GM21515 (cell line): Measurements from ENCODE around the gene LHFPL6.

Experiments
- ATAC-seq: cut with Tn5 transposase; IDR thresholded peaks from one replicate; pipeline ENCODE4 v1.9.1; 2021; ENCODE audit not compliant: unreplicated experiment

Gene LHFPL6

DNA sequence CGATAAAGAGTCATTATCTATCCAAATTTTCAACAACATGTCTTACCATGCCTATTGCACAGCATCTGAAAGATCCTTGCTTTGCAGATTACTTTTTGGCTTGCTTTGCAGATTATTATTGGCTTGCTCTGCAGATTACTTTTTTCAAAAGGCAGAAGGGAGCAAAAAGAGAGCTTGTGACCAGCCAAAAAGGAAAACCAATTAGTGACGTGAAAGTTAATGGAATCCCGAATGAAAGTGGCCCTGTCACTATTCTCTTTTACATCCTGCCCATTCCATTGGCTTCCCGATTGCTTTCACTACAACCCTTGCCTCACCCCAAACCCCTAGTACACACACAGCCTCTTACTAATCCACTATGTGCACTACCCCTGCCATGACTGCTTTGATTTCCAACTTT is 81.3 kb downstream of the LHFPL6 start:
- no peak for ATAC-seq

DNA sequence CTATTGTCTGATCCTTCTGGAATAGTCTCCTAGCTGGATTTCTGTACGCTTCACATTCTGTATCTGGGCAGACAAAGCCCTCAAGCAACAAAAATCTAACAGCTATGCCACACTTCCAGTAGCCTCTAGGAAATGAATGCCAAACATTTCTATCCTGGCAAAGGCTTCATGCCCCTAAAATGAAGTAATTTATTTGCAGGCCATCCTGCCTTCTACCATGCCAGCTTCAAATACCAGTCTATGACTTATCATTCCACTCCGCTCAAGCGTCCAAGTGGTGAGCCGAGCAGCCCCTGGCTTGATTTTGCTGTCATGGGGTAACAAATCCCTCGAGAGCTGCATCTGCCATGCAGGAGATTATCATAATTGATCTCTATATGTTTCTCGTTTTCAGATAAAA is 86.9 kb downstream of the LHFPL6 start:
- ATAC-seq = no peak

DNA sequence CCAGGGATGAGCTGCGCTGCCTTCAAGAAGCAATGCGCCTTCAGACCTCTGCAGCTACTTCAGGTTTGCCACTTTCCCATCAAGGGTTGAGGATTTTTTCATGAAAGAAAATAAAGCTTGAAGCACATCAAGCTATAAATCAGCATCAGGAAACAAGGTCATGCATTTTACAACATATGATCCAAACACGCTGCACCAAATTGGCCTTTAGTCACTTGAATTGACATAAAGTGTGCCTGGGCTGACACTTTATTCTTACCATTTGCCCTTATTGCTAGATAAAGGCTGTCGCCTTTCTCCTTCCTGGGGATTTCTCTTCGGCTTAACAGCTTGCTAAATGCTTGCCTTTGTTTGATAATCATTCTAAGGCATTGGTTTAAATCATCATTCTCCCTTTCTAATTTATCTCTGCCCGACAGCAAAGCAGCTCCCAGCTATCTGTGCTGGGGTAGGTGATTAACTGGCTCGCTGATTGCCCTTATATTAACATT is 87.7 kb downstream of the LHFPL6 start:
- ATAC-seq = no peak

DNA sequence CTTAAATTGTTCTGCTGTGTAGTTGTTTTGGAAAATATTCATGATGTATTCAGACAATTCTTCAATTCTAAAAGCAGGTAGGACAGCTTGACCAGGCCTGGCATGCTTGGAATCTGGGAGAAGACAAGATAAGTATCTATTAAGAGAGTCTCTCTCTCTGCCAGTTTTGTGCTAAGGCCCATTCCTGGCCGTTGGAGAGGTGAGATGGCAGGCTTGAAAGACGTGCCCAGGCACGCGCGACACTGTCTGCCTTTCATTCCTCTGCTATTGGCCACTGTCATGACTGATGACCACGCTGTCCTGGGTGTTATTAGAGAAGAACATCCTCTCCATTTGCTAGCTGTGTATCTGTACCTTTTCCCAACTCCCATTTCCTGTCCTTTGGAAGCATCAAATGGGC is 90.3 kb downstream of the LHFPL6 start:
- no peak for ATAC-seq

DNA sequence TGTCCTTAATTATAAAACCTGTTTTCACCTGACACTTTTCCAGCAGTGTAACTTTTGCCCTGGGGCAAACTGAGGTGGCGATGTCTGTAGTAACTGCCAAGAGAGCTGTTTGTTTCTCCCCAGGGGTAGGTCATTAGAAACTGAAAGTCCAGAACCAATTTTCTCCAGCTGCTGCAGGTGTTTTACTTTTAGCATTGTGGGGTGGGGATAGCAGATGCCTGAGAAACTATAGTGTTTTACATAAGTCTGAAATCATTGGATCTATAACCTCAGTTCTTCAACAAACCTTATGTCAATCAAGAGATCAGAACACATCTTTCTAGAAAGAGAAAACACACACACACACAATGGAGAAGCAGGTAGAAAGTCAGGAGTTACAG is 92.7 kb downstream of the LHFPL6 start:
- ATAC-seq = peak; percentile 55

DNA sequence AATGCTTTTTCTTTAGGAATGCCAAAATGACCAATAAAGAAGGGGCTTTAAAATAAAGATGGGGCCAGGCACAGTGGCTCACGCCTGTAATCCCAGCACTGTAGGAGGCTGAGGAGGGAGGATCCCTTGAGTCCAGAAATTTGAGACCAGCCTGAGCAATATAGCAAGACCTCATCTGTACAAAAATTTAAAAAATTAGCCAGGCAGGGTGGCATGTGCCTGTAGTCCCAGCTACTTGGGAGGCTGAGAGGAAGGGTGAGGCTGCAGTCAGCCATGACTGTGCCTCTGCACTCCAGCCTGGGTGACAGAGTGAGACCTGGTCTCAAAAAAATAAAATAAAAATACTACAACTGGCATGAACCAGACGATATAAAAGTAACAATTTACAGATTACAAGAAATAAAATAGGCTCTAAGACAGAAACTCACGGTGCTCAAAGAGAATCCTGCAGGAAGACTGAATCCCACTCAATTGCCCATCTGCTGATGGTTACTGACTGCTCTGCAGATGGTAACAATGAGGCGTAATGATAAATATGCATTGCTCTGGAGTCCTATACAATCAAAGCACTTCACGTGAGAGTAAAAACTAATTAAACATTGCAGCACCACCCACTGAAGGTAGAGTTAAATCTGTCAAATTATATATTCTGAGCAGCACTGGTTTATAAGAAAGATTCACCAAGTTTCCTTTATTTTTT is 93.2 kb downstream of the LHFPL6 start:
- ATAC-seq = no peak

DNA sequence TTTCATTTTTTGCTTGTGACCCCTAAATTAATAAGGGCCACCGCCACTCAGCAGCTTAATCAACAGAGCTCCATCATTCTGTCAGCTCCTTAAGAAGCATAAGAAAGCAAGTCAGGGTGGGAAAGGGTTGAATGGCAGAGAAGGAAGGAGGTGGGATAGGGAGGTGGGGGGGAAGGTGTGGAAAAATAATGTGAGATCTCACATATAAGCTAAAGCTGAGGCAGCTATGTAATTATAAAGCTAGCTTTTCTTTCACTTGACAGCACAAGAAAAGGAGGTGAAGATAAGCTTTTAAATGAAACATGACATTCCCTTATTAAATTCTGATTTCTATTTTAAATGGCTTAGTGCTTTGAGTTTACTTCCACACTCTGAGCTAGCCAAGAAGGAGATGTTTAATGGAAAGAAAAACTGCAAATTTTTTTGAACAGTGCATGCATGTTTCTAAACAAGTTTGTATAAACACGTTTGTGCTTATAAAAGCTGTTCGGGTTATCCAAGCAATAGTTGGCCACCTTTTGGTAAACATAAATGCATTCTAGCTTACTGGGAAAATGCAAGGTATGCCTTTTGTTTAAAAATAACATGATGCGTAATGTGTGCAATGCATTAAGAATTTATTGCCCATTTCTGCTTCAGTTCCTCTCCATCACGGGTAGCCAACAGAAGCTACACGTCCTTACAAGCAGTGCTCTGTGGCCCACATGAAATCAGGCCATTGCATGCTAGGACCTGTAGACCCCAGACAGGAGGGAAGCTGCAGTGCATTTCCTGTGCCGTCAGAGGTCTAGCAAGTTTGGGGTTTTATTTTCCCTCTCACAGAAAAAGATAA is 96.2 kb downstream of the LHFPL6 start:
- no peak for ATAC-seq

DNA sequence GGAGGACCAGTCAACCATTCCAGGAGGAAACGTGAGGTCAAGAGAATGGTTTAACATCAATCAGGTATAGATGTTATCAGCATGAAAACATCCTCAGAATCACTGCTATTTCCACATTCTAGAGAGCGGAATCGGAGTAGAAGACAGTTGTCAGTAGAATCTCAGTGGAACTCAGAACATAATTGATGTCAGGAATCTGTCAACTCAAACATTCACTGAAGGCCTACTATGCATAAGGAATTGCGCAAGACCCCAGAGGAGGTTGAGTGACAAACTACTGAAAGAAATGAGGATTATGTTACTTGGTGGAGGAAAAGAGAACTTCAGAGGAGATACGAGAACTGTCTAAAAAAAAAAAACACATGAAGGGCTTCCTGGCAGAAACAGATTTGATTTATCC is 97.8 kb downstream of the LHFPL6 start:
- ATAC-seq = no peak

DNA sequence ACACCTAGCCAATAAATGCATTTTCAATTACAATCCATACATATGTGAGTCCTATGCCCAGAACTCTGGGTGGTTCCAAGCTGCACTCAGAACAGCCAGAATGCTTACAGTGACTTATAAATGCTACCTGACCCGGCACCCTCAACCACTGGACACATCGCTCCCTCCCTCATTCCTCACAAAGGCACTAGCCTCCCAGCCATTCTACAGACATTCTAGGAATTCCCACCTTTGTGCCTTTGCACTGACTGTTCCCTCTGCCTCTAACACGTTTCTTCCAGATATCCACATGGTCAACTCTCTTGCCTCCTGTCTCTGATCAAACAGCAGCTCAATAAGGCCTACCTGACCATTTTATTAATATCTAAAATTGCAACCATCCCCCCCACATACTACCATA is 99.9 kb downstream of the LHFPL6 start:
- ATAC-seq = no peak

DNA sequence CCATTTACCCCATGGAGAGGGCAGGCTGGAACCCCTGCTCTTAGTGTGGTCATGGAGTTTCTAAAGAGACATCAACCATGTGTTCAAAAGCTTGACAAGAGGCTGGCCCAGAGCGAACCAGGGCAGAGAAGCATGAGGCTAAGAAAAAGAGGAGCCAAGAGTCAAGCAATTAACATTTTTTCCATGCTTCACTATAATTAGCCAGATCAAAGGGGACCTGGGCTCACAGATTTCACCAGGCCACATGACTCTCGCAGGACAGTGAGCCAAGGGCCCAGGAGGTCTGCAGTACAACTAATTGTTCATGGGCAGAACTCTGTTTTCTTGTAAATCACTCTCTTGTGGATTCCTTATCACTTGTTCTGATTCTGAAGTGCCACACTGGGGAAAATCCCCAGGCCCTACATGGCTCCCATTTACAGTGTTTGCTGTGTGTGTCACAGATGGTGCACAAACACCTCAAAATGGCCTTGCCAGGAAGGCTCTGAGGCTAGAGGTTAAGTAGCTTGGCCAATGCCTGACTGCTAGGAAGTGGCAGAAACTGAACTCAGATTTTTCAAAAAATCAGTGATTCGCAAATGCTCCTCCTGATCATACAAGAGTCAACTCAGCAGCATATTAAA is 101.2 kb downstream of the LHFPL6 start:
- ATAC-seq = no peak

DNA sequence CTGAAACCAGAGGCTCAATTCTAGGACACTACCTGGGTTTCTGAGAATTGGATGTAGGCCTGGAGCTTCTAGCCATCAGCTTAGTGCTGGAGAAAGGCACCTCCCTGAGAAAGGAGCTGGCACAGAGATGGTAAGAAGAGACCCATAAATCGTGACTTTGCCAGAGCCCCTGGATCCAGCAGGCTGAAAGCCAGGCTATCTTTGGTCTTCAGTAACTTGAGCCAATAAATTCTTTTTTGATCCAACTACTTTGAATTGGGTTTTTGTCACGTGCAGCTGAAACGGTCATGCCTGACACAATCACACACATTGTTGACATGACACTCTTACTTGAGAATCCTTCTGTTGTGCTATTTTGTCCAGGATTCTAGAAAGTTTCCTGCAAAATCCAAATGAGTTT is 103.4 kb downstream of the LHFPL6 start:
- no peak for ATAC-seq

DNA sequence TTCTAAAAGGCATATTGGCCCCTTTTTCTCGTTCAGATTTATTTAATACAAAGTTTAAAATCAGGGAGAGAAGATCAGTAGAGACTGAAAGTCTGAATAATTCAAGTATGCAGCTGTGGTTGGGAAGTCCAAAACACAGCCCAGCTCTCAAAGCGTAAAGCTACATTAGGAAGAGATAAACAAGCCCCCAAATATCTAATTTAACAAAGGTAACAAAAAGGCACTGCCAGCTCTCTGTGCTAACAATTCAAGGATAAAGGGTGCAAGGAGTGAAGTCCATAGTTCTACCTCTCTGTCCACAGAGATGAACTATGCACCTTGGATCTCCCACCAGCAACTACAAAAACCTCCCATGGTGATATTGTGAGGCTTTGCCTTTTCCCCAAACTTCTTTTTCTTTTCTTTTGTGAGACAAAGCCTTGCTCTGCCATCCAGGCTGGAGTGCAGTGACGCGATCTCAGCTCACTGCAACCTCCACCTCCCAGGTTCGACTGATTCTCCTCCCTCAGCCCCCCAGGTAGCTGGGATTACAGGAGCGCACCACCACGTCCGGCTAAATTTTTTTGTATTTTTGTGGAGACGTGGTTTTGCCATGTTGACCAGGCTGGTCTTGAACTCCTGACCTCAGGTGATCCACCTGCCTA is 104.4 kb downstream of the LHFPL6 start:
- no peak for ATAC-seq

DNA sequence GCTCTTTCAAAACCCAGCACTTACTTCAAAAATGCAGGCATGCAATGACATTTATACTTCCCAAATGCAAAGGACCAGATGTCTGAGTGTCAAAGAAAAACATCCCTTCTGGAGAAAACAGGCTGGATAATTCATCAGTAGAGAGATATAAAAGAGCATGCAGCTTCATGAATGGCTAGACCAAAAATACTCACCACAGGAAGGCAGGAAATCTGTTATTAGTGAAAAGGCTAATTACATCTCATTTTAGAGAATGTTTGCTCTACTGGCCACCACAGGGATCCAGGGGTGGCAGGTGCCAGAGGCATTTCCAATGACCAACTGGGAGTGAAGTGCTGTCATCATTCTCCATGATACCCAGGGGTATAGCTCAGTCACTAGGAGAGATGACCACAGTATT is 106.5 kb downstream of the LHFPL6 start:
- ATAC-seq = no peak

DNA sequence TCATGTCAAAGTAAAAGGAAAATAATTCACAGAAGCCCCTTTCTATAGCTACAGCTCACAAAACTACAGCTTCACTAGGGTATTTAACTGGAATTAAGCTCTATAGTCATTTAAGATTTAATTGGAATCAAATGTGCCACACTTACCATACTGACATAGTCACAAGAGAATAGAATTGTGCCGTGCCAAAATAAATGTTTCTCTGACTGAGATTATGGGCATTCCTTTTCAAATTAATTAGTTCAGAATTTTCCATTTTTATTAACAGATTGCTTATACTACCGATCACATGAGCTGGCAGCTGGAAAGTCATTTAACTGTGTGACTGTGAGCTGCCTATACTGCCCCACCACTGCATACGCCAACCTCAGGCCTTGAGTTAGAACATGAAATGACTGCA is 108.4 kb downstream of the LHFPL6 start:
- no peak for ATAC-seq

DNA sequence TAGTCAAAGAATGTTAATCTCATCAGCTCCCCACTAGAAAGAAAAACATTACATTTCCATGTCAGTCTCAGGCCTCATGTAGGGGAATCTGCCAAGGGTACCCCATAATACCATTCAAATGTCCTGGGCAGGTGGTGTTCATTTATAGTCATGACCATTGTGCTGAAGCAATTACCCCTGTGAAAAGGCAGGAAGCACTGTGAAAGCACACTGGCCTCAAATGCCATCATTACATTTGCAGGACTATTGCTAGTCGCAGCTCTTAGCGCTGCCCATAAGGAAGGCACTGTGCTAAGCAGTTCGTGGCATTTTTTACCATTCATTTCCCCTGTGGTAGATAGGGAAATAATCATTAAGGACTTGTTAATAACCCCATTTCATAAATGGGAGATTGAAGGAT is 109.0 kb downstream of the LHFPL6 start:
- no peak for ATAC-seq

DNA sequence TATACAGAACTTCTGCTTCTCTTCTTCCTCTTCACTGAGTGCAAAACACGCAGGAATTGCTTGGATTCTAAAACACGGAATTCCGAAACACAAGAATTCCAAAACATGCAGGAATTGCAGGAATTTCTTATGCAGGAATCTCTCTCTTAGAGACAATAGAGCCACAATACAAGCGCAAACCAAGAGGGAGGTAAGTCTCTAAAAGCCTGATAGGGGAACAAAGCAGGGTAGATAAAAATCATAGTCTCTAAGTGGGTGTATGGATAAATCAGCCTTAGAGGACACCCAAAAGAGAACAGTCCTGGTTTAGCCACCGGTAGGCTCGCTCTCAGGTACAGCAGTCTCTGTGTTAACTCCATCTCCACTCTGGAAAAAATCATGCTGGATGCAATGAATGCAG is 112.9 kb downstream of the LHFPL6 start:
- no peak for ATAC-seq

DNA sequence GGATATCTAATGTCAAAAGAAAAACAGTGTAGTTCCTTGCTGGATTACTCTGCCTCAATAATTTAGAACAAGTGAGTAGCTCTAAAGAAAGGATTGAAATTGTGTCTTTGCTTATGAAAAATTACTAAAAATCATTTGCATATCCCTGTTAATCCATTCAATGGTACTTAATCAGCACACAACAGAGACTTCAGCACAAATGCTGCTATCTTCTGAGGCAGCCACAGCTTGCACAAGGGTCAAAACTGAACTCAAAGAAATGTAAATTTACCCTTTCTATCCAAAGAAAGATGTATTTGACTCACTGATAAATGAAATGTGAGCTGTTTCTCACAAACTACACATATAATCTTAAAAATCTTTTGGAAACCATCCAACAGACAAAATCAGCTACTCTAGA is 116.2 kb downstream of the LHFPL6 start:
- no peak for ATAC-seq

DNA sequence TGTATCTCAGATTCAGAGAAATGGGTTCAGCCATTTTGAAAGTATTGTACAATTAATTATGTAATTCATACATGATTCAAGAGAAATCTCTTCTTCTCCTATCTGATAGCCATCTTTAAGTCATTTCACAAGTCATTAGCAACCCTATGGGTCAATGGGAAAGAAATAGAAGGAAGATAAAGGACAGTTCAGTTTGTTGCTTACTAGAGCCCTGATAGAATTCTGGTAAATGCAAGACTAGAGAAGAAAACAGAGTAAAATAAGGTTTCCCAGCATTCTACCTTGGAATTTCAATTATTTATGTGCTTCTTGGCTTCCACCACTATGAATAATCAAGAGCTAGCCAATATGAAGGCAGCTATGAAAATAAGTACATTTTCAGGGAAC is 117.7 kb downstream of the LHFPL6 start:
- ATAC-seq = no peak

DNA sequence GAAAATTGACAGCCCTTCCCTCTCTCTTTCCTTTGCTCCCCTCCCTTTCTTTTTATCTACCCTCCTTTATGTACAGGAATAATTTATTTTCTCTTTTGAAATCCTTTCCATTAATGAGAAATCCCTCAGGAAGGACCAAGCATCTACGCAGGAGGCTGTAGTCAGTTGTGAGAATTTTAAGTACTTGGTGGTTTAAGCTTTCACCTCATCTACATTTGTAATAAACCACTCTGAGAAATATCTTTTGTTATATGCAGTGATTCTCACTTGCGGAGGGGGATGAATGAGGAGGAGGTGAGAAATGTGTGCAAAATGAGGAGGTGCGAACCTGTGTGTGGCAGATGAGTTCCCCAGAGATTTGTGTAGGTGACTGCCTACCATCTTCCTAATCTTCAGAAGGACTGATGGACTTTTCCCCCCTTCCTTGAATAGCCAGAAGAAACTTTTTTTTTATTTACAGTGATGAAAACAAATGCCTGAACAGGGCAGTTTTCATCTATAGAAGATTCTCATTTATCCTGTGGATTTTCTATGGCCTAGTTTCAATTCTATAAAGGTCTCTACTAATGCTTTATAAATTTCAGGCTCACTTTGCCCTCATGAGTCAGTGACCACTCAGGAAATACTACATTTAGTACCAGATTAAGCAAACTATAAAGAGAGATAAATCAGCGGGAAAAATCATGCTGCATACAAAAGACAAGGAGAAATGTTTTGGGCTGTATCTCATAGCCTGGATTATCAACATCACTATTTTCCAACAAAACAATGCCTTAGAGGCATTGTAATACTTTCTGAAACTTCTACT is 118.3 kb downstream of the LHFPL6 start:
- ATAC-seq = no peak

DNA sequence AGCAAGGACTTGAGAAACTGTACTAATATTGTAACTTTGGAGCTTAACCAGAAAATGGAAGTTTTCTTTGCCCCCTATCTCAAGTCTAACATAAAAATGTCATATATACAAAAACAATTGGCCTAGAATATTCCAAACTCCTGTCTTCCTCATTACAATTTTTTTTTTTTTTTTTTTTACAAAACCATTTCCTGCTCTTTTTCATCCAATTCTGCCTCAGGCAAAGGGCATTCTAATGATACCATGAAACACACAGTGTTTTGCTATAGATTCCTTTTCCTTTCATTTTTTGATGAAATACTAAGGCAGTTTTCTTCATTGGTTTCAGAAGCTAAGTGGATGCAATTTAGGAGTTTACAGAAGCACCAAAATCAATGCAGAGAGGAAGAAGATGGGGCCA is 119.7 kb downstream of the LHFPL6 start:
- no peak for ATAC-seq

DNA sequence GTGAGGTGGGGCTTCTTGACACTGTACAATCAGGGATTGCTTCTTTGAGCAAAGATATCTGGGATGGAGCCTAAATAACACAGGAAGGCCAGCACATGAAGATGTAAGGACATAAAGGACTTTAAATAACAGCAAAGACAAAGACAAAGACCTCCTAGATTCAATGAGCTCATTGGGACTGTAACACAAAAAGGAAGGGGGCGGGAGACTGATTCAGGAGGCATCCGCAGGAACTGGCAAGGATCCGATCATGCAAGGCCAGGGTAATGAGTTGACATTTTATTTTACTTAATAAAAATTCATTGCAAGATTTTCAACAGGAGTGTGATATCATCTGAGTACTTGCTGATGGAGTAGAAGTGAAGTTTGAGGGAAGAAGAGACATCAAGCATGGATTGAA is 121.5 kb downstream of the LHFPL6 start:
- ATAC-seq = no peak
